K562 (cell line): ENCODE results near the gene TUSC7. TPM values are rescaled to one million over a fixed set of nuclear protein-coding genes. Genes with fewer than 3 reads are reported as not detected.

ENCODE experiments used
- ATAC-seq: fragments of 200-7000 bp; cut with Tn5 transposase; 3 replicates; pipeline ENCODE4 v1.9.1; 2020; ENCODE audit warnings: moderate library complexity
- BruUV-seq: library from RNA; stranded (reverse); fragments of 400-500 nt; replicated peaks from 2 replicates; lab custom pipeline; 2021; lab: Mats Ljungman, UMichigan
- CTCF ChIA-PET: fragments of 300-600 bp; formaldehyde crosslinking; extraction: SDS; loops from one replicate; lab custom pipeline; 2021; ENCODE audit warnings: low intra/inter-chr PET ratio; lab: Yijun Ruan, JAX
- POLR2A ChIA-PET: fragments of 300-600, 350-650 bp; sonication (Branson Sonifier 250); formaldehyde crosslinking; extraction: SDS; loops from one replicate; lab custom pipeline; 2021; ENCODE audit warnings: antibody characterized with exemption, inconsistent platforms; lab: Yijun Ruan, JAX
- DNase-seq, 4 experiments: peaks; one replicate each; pipeline versions ENCODE4 v3.0.0 to v3.0.0-alpha.2; 2011 to 2018; ENCODE audit warnings: low spot score in 3 of 4, mixed read lengths in 3 of 4; ENCODE audit errors: extremely low read depth in 1 of 4
- FAIRE-seq: peaks from 2 replicates; lab custom pipeline; 2011; peaks lifted over from hg19 to GRCh38; lab: Jason Lieb, UNC
- H2AFZ ChIP-seq: 2 replicates; pipeline ENCODE4 v1.6.0; 2011; ENCODE audit warnings: low read depth, low read length, control low read depth, inconsistent platforms
- H3K27ac ChIP-seq: fragments of 200-600 bp; 3 replicates; pipeline ENCODE4 v1.8.0; 2011; ENCODE audit warnings: low read depth, mild to moderate bottlenecking, control low read depth, inconsistent platforms, low read length, moderate library complexity, mixed read lengths; ENCODE audit errors: extremely low read depth
- H3K27me3 ChIP-seq, 2 experiments: fragments of 300-600 bp in 1 of 2; 2 replicates in 1 of 2; 3 replicates in 1 of 2; pipeline versions ENCODE4 v1.6.0 to v1.8.0; 2011; ENCODE audit warnings: inconsistent platforms in 2 of 2, low read length in 2 of 2, mild to moderate bottlenecking in 1 of 2, mixed read lengths in 1 of 2, moderate library complexity in 1 of 2; ENCODE audit not compliant: control insufficient read depth in 2 of 2, insufficient read depth in 2 of 2
- H3K36me3 ChIP-seq: fragments of 300-600 bp; 3 replicates; pipeline ENCODE4 v1.8.0; 2011; ENCODE audit warnings: mild to moderate bottlenecking, low read length, inconsistent platforms; ENCODE audit not compliant: control insufficient read depth, insufficient read depth
- H3K4me1 ChIP-seq, 2 experiments: fragments of 200-600 bp in 1 of 2; replicated peaks in 1 of 2; 2 replicates in 1 of 2; 3 replicates in 1 of 2; pipeline versions ENCODE4 v1.5.1 to v1.8.0; 2011; ENCODE audit warnings: inconsistent platforms in 2 of 2, low read length in 2 of 2, mild to moderate bottlenecking in 1 of 2, mixed read lengths in 1 of 2, moderate library complexity in 1 of 2; ENCODE audit not compliant: control insufficient read depth in 2 of 2, insufficient read depth in 2 of 2
- H3K4me2 ChIP-seq: 2 replicates; pipeline ENCODE4 v1.6.1; 2011; ENCODE audit warnings: low read length, control low read depth, inconsistent platforms, mixed read lengths; ENCODE audit not compliant: insufficient read depth
- H3K4me3 ChIP-seq: fragments of 200-600 bp; sonication (generic), shearing (Covaris generic); 2 replicates; pipeline ENCODE4 v1.5.1; 2016; ENCODE audit warnings: control low read depth, inconsistent platforms
- H3K79me2 ChIP-seq: fragments of 200-600 bp; 3 replicates; pipeline ENCODE4 v1.8.0; 2011; ENCODE audit warnings: low read length, inconsistent platforms; ENCODE audit not compliant: control insufficient read depth, insufficient read depth
- H3K9ac ChIP-seq, 2 experiments: 2 replicates each; pipeline versions ENCODE4 v1.6.0 to v1.6.1; 2011; ENCODE audit warnings: low read depth in 2 of 2, low read length in 2 of 2, control low read depth in 1 of 2, inconsistent platforms in 1 of 2, mild to moderate bottlenecking in 1 of 2, mixed read lengths in 1 of 2; ENCODE audit not compliant: insufficient read depth in 1 of 2
- H3K9me1 ChIP-seq: one replicate; pipeline ENCODE4 v1.6.0; 2011; ENCODE audit warnings: inconsistent platforms, mild to moderate bottlenecking, low read length, moderate library complexity; ENCODE audit not compliant: control insufficient read depth, insufficient read depth
- H3K9me3 ChIP-seq: replicated peaks from 2 replicates; pipeline ENCODE4 v1.5.1; 2011; ENCODE audit warnings: low read depth, low read length, inconsistent platforms; ENCODE audit not compliant: control insufficient read depth, insufficient read depth
- H4K20me1 ChIP-seq: replicated peaks from 2 replicates; pipeline ENCODE4 v1.6.1; 2011; ENCODE audit warnings: low read length, inconsistent platforms, mixed read lengths; ENCODE audit not compliant: control insufficient read depth, insufficient read depth
- BMI1 ChIP-seq: fragments of 150-350 bp; IDR thresholded peaks from 2 replicates; pipeline ENCODE4 v1.6.1; 2014; ENCODE audit warnings: low read length
- CSDE1 ChIP-seq, 2 experiments: fragments of 450-650 bp; IDR thresholded peaks; 2 replicates each; pipeline ENCODE4 v1.6.1; 2016; ENCODE audit warnings: mild to moderate bottlenecking in 1 of 2
- CXXC5 ChIP-seq: fragments of 250-450 bp; sonication (Bioruptor Pico); IDR thresholded peaks from 2 replicates; pipeline ENCODE4 v1.8.0; 2022; ENCODE audit warnings: inconsistent platforms, mild to moderate bottlenecking, moderate library complexity
- POLR2B ChIP-seq: fragments of 450-650 bp; IDR thresholded peaks from 2 replicates; pipeline ENCODE4 v1.6.1; 2018; ENCODE audit warnings: low read depth; ENCODE audit not compliant: partially characterized antibody
- SMAD2 ChIP-seq: fragments of 150-350 bp; IDR thresholded peaks from 2 replicates; pipeline ENCODE4 v1.6.1; 2014; ENCODE audit warnings: low read depth, mild to moderate bottlenecking, low read length
- TAF7 ChIP-seq: fragments of 450-650 bp; IDR thresholded peaks from 2 replicates; pipeline ENCODE4 v1.6.1; 2016; ENCODE audit warnings: missing genetic modification characterization, missing compliant biosample characterization
- TCF3 ChIP-seq: sonication (generic); formaldehyde crosslinking; IDR thresholded peaks from 2 replicates; pipeline ENCODE4 v1.4.0; 2020; ENCODE audit warnings: mild to moderate bottlenecking, missing genetic modification reagents
- ZHX1 ChIP-seq: fragments of 150-350 bp; conservative IDR thresholded peaks from 2 replicates; pipeline ENCODE4 v1.6.1; 2014; ENCODE audit warnings: low read length
- ZKSCAN3 ChIP-seq: fragments of 250-450 bp; sonication (Bioruptor Pico); IDR thresholded peaks from 2 replicates; pipeline ENCODE4 v1.4.0; 2020
- ZNF212 ChIP-seq: fragments of 450-650 bp; formaldehyde crosslinking; IDR thresholded peaks from 2 replicates; pipeline ENCODE4 v1.4.0; 2020; ENCODE audit warnings: mild to moderate bottlenecking
- whole genome bisulfite sequencing: fragments of 100-300 bp; shearing (Covaris generic); methylation state at CpG from one replicate; pipeline ENCODE4 v1.1.6; 2016; ENCODE audit warnings: low coverage, mixed read lengths; ENCODE audit not compliant: insufficient coverage; ENCODE audit errors: missing lambda C conversion rate; 5-methylcytosine and 5-hydroxymethylcytosine counted together
- in situ Hi-C: fragments of 300-500 bp; cut with MboI; formaldehyde crosslinking; loops from 4 replicates; pipeline ENCODE4 v1.15.0; 2018; ENCODE audit warnings: inconsistent platforms, mixed read lengths
- intact Hi-C: fragments of 100-400 bp; cut with micrococcal nuclease; formaldehyde crosslinking; loops from 2 replicates; pipeline ENCODE4 v1.14.2; 2022
- polyA plus RNA-seq, 8 experiments: library from polyadenylated mRNA; depleted of rRNA in 4 of 8; stranded (reverse) in 5 of 8; unstranded in 3 of 8; fragments of >200 nt; fragmentation: Nextera tagmentation in 2 of 8; fragmentation: Illumina TruSeq in 1 of 8; extraction: Ambion mirVana in 2 of 8; extraction: Trizol in 1 of 8; gene quantifications; 2 replicates each; pipeline versions ENCODE4 v1.2.1 to v1.2.3, GENCODE V29; 2011 to 2014; ENCODE audit warnings: inconsistent platforms in 1 of 8, missing spikeins in 1 of 8
- total RNA-seq, 7 experiments: library from RNA; depleted of rRNA in 6 of 7; stranded (reverse); fragments of >200 nt in 6 of 7; fragmentation: Illumina TruSeq in 2 of 7; extraction: Trizol in 2 of 7; gene quantifications; 2 replicates each; pipeline versions ENCODE4 v1.2.1 to v1.2.3, GENCODE V29; 2011 to 2021; ENCODE audit warnings: low replicate concordance in 1 of 7
- TF ChIP-seq, protein P1 (sequence below): sonication (generic); formaldehyde crosslinking; IDR thresholded peaks from 2 replicates; pipeline ENCODE4 v1.8.0; 2022; ENCODE audit warnings: mild to moderate bottlenecking, missing genetic modification reagents
- TF ChIP-seq, protein P2 (sequence below): sonication (generic); formaldehyde crosslinking; IDR thresholded peaks from 2 replicates; pipeline ENCODE4 v1.8.1; 2023; ENCODE audit warnings: mild to moderate bottlenecking, missing genetic modification reagents

TUSC7 gene
- total and polyA plus RNA-seq, 9 of the 15 experiments (the other 6 are each of a cell fraction or from before 2014, with no cell fraction given), result not detected

GRCh38 chr3:116728454-116728853, 18.9 kb downstream of the TUSC7 start:
- H3K4me2 ChIP-seq, result no peak overlapping the region
- no peaks in the 10 kb centered on the region for H3K4me1 ChIP-seq
- no peaks in the 10 kb centered on the region for H3K36me3 ChIP-seq
- H3K27me3 ChIP-seq, result no peaks in the 10 kb centered on the region
- no peaks in the 10 kb centered on the region for H3K79me2 ChIP-seq
- H4K20me1 ChIP-seq, result no peaks in the 10 kb centered on the region
- no peak overlapping the region for H3K27ac ChIP-seq
- no peak for TF ChIP-seq ZHX1
- TF ChIP-seq, protein P1, sequence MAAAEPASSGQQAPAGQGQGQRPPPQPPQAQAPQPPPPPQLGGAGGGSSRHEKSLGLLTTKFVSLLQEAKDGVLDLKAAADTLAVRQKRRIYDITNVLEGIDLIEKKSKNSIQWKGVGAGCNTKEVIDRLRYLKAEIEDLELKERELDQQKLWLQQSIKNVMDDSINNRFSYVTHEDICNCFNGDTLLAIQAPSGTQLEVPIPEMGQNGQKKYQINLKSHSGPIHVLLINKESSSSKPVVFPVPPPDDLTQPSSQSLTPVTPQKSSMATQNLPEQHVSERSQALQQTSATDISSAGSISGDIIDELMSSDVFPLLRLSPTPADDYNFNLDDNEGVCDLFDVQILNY (CRISPR knock-in tag), result no peak
- TF ChIP-seq ZNF212, result no peak
- TF ChIP-seq CXXC5 (CRISPR knock-in tag), result no peak
- TF ChIP-seq POLR2B, result no peak
- no peak for TF ChIP-seq SMAD2
- no peak for TF ChIP-seq ZKSCAN3 (CRISPR knock-in tag)
- TF ChIP-seq CSDE1 (IDR thresholded peaks at IDR 0.05), result no peak
- TF ChIP-seq TAF7 (tag), result no peak
- TF ChIP-seq TCF3 (CRISPR knock-in tag), result no peak
- no peak for TF ChIP-seq BMI1
- TF ChIP-seq, protein P2, sequence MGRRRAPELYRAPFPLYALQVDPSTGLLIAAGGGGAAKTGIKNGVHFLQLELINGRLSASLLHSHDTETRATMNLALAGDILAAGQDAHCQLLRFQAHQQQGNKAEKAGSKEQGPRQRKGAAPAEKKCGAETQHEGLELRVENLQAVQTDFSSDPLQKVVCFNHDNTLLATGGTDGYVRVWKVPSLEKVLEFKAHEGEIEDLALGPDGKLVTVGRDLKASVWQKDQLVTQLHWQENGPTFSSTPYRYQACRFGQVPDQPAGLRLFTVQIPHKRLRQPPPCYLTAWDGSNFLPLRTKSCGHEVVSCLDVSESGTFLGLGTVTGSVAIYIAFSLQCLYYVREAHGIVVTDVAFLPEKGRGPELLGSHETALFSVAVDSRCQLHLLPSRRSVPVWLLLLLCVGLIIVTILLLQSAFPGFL (CRISPR knock-in tag), result no peak
- TF ChIP-seq, all 486 proteins: peak for 0
- DNase-seq (no peak), FAIRE-seq (no peak), ATAC-seq (no peak)
- no TSS peak for BruUV-seq
- 0% methylated on average over 2 of the region's 2 CpGs for WGBS
- H3K9me3 ChIP-seq, result no peaks in the 10 kb centered on the region
- CTCF ChIA-PET, result no interaction called here
- H3K9me1 ChIP-seq, result no peaks in the 10 kb centered on the region
- H3K9ac ChIP-seq, result no peak overlapping the region
- intact Hi-C loops (no loop called here), in situ Hi-C loops (no loop called here)
- H2AFZ ChIP-seq, result no peak overlapping the region
- POLR2A ChIA-PET, result no interaction called here
- no peak overlapping the region for H3K4me3 ChIP-seq
